ENCODE measurements around the gene CTRB2. TPM values are rescaled to one million over a fixed set of nuclear protein-coding genes. Genes with fewer than 3 reads are reported as not detected.

CTRB2 gene
- total RNA-seq: not detected in 2 replicates

DNA sequence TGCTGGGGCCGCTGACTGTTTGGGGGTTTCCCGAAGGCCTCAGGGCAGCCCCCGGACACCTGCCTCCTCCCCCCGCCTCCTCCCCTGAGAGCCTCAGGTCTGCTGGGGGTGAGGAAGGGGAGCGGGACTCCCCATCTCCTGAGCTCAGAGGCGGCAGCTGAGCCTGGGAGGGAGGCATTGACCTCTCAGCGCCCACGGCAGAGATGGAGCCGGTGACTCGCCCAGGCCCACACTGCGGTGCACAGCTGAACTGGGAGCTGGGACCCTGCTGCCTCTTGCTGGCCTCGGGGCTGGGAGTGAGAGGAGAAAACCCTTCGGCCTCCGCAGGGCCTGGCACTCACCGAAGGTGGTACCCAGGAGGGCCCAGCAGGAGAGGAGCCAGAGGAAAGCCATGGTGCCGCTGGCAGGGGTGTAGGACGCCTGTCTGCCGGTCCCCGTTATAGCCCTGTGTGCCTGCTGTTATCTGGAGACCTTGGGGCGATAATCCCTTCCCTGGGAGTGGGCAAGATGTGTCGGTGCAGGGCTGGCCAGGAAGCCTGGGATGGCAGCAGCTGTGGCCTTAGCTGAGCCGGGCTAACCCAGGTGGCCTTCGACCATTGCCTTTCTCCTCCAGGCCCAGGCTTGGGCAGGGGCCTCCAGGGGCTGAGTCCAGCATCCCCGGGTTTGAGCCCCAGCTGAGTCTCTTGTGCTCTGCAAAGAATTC is at the start of gene CTRB2:
TSS of gene CTRB2 (minus strand) at position 413 of the 703 bp plus-strand sequence. CDS start at position 393, 20 bp downstream.

DNA sequence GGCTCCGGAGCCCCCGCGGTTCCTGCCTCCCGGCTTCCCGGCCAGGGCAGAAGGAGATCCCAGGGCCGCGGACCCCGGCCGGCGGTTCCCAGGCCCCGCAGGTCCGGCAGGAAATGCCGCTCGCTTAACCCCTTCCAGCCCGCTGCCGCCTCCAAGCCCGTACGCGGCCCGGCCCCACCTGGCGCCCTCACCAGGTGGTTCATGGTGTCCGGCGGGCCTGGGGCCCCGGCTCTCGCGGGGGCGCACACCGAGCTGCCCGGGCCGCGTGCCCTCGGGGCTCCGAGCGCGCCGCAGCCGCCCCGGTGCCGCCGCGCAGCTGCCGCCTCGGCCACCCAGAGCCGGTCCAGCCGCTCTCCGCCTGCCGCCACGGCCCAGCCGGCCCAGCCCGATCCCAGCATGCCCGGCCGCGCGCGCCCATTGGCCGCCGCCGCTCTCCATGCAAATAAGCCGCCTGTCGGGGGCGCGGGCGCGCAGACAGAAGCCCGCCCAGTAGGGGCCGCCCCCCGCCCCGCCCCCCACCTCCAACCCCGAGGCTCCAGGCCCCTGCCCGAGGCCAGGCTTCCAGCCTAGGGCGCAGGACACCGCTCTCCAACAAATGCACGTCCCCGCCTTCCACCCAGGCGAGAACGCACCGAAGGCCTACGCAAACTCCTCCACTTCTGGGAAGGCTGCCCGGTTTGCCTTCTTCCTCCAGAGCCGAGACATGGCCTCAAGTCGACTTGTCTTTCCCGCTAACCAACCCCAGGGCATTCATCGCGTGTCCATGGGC is 44.5 kb upstream of the CTRB2 start, which contains the start of gene BCAR1:
TSS of gene BCAR1 (minus strand) at position 345 of the 769 bp plus-strand sequence. CDS start at position 203, 142 bp downstream.

DNA sequence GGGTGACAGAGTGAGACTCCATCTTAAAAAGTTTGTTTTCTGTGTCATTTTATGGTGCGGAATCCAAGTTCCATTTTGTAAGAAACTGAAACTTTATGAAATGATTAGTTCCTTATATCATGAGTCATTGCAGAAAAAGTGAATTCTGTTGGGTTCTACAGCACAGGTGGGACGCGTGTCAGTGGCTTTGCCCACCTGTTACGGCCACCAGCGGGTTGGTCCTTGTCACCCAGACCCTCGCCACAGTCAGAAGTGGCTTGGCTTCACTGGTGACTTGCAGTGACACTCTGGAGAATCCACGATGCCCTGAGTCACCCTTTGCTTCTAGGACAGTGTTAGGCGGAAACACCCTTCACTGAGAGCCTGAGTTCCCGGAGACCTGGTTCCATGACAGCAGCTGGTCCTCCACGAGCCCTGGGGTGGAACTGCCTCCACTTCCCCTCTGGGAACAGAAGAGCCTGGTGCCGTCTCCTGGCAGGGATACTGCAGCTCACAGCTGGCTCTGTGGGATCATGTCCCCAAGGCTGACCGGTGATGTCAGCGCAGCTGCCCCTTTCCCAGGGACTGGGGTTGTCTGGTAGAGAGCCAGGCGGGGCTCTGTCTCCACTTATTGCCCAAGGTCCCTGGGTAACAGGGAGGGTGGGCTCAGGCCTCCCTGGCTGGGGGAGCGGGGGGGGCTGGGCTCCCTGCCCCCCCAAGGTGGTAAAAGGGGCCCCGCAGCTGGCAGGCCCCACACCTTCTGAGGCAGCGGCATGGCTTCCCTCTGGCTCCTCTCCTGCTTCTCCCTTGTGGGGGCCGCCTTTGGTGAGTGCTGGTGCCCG is 11.5 kb upstream of the CTRB2 start, which contains the start of gene CTRB1:
TSS of gene CTRB1 (plus strand) at position 733 of the 821 bp plus-strand sequence. CDS start at position 753, 20 bp downstream.

Other genes with a start within 250 kb of the CTRB2 start
- 15.8 and 20.6 TPM in 2 replicates for gene WDR59, start 222.0 kb downstream of the CTRB2 start, total RNA-seq
- gene ZNRF1, start 208.1 kb downstream of the CTRB2 start, total RNA-seq: 33.4 and 42.8 TPM in 2 replicates
- 0.29 and 0.98 TPM in 2 replicates for gene LDHD, start 90.4 kb downstream of the CTRB2 start, total RNA-seq
- 10.8 and 13.9 TPM in 2 replicates for gene ZFP1, start 58.6 kb downstream of the CTRB2 start, total RNA-seq
- gene CTRB1, start 11.8 kb upstream of the CTRB2 start, total RNA-seq: not detected in 2 replicates
- 232 and 361 TPM in 2 replicates for gene BCAR1, start 44.5 kb upstream of the CTRB2 start, total RNA-seq
- gene CFDP1, start 226.3 kb upstream of the CTRB2 start, total RNA-seq: 53.9 and 80.9 TPM in 2 replicates